Uterus (tissue), 2 donors: ENCODE measurements around the gene AK5.

Experiments
- POLR2A ChIP-seq, 2 donors: fragments of 450-650 bp; IDR thresholded peaks; one replicate each; pipeline ENCODE4 v1.6.1; 2016; ENCODE audit warnings: antibody characterized with exemption in 2 of 2, mild to moderate bottlenecking in 1 of 2, moderate library complexity in 1 of 2
- TF ChIP-seq, protein P1 (sequence below), 4 experiments: fragments of 200-600 bp in 2 of 4; fragments of 450-650 bp in 2 of 4; sonication (generic) in 2 of 4; IDR thresholded peaks; one replicate each; pipeline ENCODE4 v1.5.1; 2016 to 2019; ENCODE audit warnings: antibody characterized with exemption in 4 of 4, mild to moderate bottlenecking in 2 of 4, moderate library complexity in 1 of 4

DNA sequence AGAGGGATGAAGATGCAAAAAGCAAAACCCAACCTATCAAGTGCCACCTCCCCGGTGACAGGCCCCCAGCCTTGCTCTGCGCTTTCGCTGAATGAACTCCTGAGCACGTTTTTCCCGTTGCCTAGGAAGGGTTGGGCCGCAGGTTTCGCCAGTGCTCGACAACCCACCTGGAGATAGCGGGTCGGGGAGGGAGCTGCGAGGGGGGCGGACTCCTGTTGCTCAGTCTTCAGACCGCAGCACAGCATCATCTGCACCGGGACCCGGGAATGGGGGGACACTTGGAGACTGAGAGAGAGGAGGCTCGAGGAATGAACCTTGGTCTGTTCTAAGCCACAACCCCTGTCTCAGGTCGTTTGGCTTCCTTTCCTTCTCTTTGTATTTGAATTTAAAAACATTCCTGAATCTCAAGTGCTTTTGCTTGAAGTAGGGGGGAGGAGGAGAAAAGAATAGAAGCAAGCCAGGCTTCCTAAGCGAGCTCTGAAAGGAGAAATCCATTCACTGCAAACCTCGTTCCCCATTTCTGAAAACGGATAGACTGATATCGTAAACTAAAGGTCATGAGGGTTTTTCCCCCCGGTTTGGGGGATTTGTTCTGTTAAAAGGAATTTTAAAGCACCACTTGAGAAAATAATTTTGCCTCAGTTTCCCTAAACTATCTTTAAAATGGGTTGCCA lies 1.2 kb downstream of the AK5 start:
- no peak for TF ChIP-seq POLR2A (IDR thresholded peaks at IDR 0.05)
- TF ChIP-seq, protein P1, sequence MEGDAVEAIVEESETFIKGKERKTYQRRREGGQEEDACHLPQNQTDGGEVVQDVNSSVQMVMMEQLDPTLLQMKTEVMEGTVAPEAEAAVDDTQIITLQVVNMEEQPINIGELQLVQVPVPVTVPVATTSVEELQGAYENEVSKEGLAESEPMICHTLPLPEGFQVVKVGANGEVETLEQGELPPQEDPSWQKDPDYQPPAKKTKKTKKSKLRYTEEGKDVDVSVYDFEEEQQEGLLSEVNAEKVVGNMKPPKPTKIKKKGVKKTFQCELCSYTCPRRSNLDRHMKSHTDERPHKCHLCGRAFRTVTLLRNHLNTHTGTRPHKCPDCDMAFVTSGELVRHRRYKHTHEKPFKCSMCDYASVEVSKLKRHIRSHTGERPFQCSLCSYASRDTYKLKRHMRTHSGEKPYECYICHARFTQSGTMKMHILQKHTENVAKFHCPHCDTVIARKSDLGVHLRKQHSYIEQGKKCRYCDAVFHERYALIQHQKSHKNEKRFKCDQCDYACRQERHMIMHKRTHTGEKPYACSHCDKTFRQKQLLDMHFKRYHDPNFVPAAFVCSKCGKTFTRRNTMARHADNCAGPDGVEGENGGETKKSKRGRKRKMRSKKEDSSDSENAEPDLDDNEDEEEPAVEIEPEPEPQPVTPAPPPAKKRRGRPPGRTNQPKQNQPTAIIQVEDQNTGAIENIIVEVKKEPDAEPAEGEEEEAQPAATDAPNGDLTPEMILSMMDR (IDR thresholded peaks at IDR 0.05): no peak
